ENCODE data around the gene PRSS36. TPM values are rescaled to one million over a fixed set of nuclear protein-coding genes. Genes with fewer than 3 reads are reported as not detected.

Gene PRSS36
- total RNA-seq, 1 experiment from 2014 or later = 1.3 TPM

- Mint-ChIP-seq H3K27me3 (ENCODE audit: low read depth) (no peaks in the 10 kb centered on the region), H3K9me3 (no peaks in the 10 kb centered on the region), H3K4me1 (peaks cover 31% of the 10 kb centered on the region), H3K4me3 (peak within 1 kb of the TSS; percentile 95), H3K27ac (peak within 1 kb of the TSS; percentile 100), H3K36me3 (peaks cover 39% of the 10 kb centered on the region)
- POLR2A ChIA-PET = interaction anchor here (0.5 to 3.5 kb wide), 27 partner anchors 9 to 535 kb away, joined by 3 to 24 read pairs (median 5); partner anchors contain the start of genes KAT8, PRSS8, PYCARD and ZNF646
- DNase-seq (ENCODE audit: low spot score) (peak; percentile 86), ATAC-seq (peak; percentile 60)
- CTCF ChIA-PET = interaction anchor here (1.3 to 1.8 kb wide), 4 partner anchors 37 to 226 kb away, joined by 3 to 18 read pairs (median 4); partner anchors contain the start of gene KAT8
- TF ChIP-seq ETV6 (CRISPR knock-in tag; IDR thresholded peaks at IDR 0.05) (peak; percentile 63; the same call in 1 of the 2 replicates), ESRRA (CRISPR knock-in tag; IDR thresholded peaks at IDR 0.05; ENCODE audit: borderline replicate concordance) (peak; percentile 65; the same call in 1 of the 2 replicates), ELF4 (CRISPR knock-in tag; IDR thresholded peaks at IDR 0.05; ENCODE audit: low read depth) (0 out of 2 replicates have a peak, but pooled peaks have one; percentile 35), ZNF121 (CRISPR knock-in tag; IDR thresholded peaks at IDR 0.05) (no peak), NFE2L1 (CRISPR knock-in tag; IDR thresholded peaks at IDR 0.05) (peak; percentile 80), OVOL2 (CRISPR knock-in tag; IDR thresholded peaks at IDR 0.05; ENCODE audit: borderline replicate concordance) (peak; percentile 13; the same call in 1 of the 2 replicates), JUN (CRISPR knock-in tag; IDR thresholded peaks at IDR 0.05) (no peak), ZNF416 (CRISPR knock-in tag; IDR thresholded peaks at IDR 0.05) (peak; percentile 87; the same call in 1 of the 2 replicates), E2F5 (CRISPR knock-in tag; IDR thresholded peaks at IDR 0.05) (no peak), ZMAT4 (CRISPR knock-in tag; IDR thresholded peaks at IDR 0.05) (peak; percentile 44; the same call in 1 of the 2 replicates), ZNF671 (CRISPR knock-in tag; IDR thresholded peaks at IDR 0.05) (peak; percentile 88; the same call in 1 of the 2 replicates), ERG (CRISPR knock-in tag; IDR thresholded peaks at IDR 0.05) (peak; percentile 81), PRDM15 (CRISPR knock-in tag; IDR thresholded peaks at IDR 0.05) (no peak), PRRX2 (CRISPR knock-in tag; IDR thresholded peaks at IDR 0.05) (no peak; the same call in 1 of the 2 replicates), ZNF219 (CRISPR knock-in tag; IDR thresholded peaks at IDR 0.05; ENCODE audit: borderline replicate concordance) (peak; percentile 19; the same call in 1 of the 2 replicates), TCF7 (CRISPR knock-in tag; IDR thresholded peaks at IDR 0.05; ENCODE audit: low read depth) (0 out of 2 replicates have a peak, but pooled peaks have one; percentile 38), ZNF425 (CRISPR knock-in tag; conservative IDR thresholded peaks at IDR 0.05) (no peak), NR1H2 (CRISPR knock-in tag; IDR thresholded peaks at IDR 0.05) (no peak), HMGXB4 (CRISPR knock-in tag; IDR thresholded peaks at IDR 0.05) (peak; percentile 69; the same call in 1 of the 2 replicates), NR3C1 (CRISPR knock-in tag; conservative IDR thresholded peaks at IDR 0.05; ENCODE audit: low read depth) (no peak), ARID4B (CRISPR knock-in tag; IDR thresholded peaks at IDR 0.05; ENCODE audit: borderline replicate concordance) (peak; percentile 8)
Measured at GRCh38 chr16:31179747-31180459, 30.0 kb upstream of the PRSS36 start, which contains the start of gene FUS. TSS of gene FUS (plus strand) at chr16:31180139. CDS start at chr16:31180215, 76 bp downstream.
